Astrocyte of the spinal cord (primary cell): ENCODE data around the gene DCAF8.
A peak's percentile ranks its signal among the peaks of the same experiment; 100 is the strongest.

Experiments used
- DNase-seq: peaks from one replicate; pipeline ENCODE4 v3.0.0; 2011; ENCODE audit warnings: low read depth, low spot score
- H3K4me3 ChIP-seq: 2 replicates; pipeline ENCODE4 v1.5.1; 2011; ENCODE audit warnings: low read depth, mild to moderate bottlenecking, low read length, moderate library complexity
- in situ Hi-C: cut with HindIII; loops from 2 replicates; pipeline ENCODE4 v1.10.0; 2017; ENCODE audit warnings: low sequenced_read_pairs
- TF ChIP-seq, protein P1 (sequence below): IDR thresholded peaks from 2 replicates; pipeline ENCODE4 v1.5.1; 2012; ENCODE audit warnings: low read depth, mild to moderate bottlenecking, low read length, inconsistent platforms

The DCAF8 gene

DNA sequence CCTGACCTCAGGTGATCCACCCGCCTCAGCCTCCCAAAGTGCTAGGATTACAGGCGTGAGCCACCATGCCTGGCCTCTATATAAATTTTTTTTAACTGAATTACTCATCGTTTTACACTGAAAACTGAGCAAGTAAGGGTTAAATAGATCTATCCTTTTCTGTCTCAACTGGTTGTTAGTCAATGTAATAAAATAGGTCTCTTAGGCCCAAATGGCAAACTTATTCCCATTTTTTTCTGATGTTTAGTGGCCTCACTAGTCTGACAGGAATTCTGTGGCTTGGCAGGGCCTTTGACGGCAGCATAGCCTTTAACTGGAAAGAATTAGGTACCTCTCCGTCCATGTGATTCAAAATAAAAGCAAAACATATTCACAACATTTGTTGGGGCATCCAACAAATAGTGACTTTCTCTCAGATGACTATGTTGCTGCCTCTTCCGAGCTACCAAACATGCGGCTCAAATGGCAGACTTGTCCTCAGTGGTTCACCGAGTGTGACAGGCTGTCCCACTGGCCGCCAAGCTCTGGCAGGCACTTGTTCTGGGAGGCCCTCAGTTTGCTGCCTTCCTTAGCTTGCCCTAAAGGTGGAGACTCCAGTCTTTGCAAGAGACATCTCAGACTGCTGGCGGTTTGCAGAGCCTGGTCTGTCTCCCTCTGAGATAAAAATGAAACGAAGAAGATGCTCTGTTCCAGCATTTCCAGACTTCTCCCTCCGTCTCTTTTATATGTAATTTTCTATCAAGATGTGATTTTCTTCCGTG is 93.6 kb downstream of the DCAF8 start:
- in situ Hi-C loops, result no loop called here
- DNase-seq, result peak; percentile 57
- no peak overlapping the region for H3K4me3 ChIP-seq
- TF ChIP-seq, protein P1, sequence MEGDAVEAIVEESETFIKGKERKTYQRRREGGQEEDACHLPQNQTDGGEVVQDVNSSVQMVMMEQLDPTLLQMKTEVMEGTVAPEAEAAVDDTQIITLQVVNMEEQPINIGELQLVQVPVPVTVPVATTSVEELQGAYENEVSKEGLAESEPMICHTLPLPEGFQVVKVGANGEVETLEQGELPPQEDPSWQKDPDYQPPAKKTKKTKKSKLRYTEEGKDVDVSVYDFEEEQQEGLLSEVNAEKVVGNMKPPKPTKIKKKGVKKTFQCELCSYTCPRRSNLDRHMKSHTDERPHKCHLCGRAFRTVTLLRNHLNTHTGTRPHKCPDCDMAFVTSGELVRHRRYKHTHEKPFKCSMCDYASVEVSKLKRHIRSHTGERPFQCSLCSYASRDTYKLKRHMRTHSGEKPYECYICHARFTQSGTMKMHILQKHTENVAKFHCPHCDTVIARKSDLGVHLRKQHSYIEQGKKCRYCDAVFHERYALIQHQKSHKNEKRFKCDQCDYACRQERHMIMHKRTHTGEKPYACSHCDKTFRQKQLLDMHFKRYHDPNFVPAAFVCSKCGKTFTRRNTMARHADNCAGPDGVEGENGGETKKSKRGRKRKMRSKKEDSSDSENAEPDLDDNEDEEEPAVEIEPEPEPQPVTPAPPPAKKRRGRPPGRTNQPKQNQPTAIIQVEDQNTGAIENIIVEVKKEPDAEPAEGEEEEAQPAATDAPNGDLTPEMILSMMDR, result peak; percentile 13

DNA sequence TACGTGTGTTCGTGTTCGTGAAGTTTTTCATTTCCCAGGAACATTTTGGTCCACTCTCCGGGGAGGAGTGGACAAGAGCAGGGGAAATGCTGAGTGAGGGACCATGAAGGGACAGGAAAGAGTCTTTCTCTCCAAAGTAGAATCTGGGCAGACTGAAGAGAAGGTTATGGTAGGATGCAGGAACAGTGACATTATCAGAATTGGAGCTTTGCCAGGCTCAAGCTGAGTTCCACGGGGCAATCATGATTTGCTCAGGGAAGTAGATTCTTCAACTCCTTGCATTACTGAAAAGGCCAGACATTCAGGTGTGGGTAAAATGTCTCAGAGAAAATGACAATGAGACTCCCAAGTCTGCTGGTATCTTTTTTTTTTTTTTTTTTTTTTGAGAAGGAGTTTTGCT is 94.3 kb downstream of the DCAF8 start:
- no peak for DNase-seq
- TF ChIP-seq, protein P1, result no peak
- in situ Hi-C loops, result no loop called here

DNA sequence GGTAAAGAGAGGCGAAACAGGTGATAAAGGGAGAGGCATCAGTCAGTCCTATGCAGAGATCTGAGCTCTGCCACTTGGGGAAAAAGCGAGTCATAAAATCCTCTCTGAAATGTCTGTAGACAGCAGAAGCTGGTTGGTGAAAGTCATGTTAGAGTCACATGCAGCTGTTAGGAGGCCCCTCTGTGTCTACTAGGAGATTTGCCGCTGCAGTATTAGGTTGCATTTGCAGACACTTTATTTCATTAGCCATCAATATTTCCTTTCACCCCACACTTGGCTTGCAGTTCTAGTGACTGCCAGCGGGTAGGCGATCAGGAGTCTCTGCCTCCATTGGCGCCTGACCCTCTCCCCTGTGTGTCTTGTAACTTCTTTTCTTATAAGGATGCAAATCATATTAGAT is 94.8 kb downstream of the DCAF8 start:
- TF ChIP-seq, protein P1, result no peak
- no peak for DNase-seq
- no peak overlapping the region for H3K4me3 ChIP-seq
- in situ Hi-C loops, result no loop called here

More for the DNA sequence above, 94.3 kb downstream of the DCAF8 start:
- no peak overlapping the region for H3K4me3 ChIP-seq

DNA sequence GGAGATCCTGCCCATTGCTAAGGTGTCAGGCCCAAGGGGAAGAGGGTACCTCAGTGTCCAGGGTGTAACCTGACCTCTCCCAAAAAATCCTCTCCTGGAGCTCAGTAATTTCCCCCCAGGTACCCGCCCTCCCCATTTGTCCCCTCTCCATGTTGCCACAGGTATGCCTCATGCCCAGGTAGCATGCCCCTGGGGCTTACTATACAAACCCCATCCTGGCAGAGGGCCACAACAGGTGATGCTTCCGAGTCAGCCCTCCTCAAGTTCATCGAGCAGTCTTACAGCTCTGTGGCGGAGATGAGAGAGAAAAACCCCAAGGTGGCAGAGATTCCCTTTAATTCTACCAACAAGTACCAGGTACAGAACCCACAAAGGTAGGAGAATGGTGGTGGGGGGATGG is 95.3 kb downstream of the DCAF8 start:
- TF ChIP-seq, protein P1, result no peak
- no peak overlapping the region for H3K4me3 ChIP-seq
- in situ Hi-C loops, result no loop called here

DNA sequence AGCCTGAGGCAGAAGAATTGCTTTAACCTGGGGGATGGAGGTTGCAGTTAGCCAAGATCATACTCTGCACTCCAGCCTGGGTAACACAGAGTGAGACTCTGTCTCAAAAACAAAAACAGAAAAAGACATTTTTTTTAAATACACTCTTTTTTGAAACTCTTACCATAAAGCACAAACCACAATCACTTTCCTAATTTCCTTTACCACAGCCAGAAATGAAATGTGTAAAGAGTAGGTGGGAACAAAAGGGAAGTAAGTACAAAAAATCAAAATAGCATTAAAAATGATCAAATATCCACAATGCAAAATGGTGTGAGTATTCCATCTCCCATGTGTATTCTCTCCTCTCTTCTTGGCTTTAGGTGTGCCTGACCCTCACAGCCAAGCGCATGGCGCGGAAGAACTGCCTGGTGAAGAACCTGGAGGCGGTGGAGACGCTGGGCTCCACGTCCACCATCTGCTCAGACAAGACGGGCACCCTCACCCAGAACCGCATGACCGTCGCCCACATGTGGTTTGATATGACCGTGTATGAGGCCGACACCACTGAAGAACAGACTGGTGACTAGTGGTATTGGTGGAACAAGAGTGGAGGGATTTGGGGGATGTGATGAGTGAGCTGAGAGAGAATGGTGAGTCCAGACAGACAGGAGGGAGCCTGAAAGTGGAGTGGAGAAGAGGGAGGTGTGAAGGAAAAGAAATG is 96.0 kb downstream of the DCAF8 start:
- in situ Hi-C loops, result no loop called here
- TF ChIP-seq, protein P1, result no peak
- no peak overlapping the region for H3K4me3 ChIP-seq
- DNase-seq, result no peak

More for the DNA sequence above, 95.3 kb downstream of the DCAF8 start:
- no peak for DNase-seq
